Body of pancreas (tissue), 4 donors: ENCODE data around the gene KRT3. TPM values are rescaled to one million over a fixed set of nuclear protein-coding genes. Genes with fewer than 3 reads are reported as not detected.

Experiments
- ATAC-seq: fragments of 150-250 bp; one replicate; pipeline ENCODE4 v1.9.1; 2016
- DNase-seq, 4 donors: peaks; one replicate each; pipeline ENCODE4 v3.0.0-alpha.2; 2019
- H3K27ac ChIP-seq, 4 donors: fragments of 200-600 bp; sonication (generic); 1 replicate in 3 of 4; 2 replicates in 1 of 4; pipeline versions ENCODE4 v1.5.1 to v1.6.1; 2016 to 2019; ENCODE audit warnings: mild to moderate bottlenecking in 1 of 4, mixed read lengths in 1 of 4, moderate library complexity in 1 of 4
- H3K27me3 ChIP-seq, 2 donors: fragments of 200-600 bp; sonication (generic); one replicate each; pipeline ENCODE4 v1.6.0; 2016; ENCODE audit warnings: mild to moderate bottlenecking in 1 of 2
- H3K36me3 ChIP-seq, 2 donors: fragments of 200-600 bp; sonication (generic); replicated peaks in 1 of 2; 2 replicates each; pipeline ENCODE4 v1.5.1; 2016; ENCODE audit warnings: low read depth in 2 of 2; ENCODE audit not compliant: insufficient read depth in 1 of 2
- H3K4me1 ChIP-seq: fragments of 200-600 bp; sonication (generic); one replicate; pipeline ENCODE4 v1.6.0; 2016
- H3K4me3 ChIP-seq, 2 donors: fragments of 200-600 bp; sonication (generic); 1 replicate in 1 of 2; 2 replicates in 1 of 2; pipeline ENCODE4 v1.5.1; 2016 to 2019
- H3K9me3 ChIP-seq, 3 donors: fragments of 200-600 bp; sonication (generic); 1 replicate in 2 of 3; 2 replicates in 1 of 3; pipeline ENCODE4 v1.5.1; 2016
- CTCF ChIP-seq, 7 experiments: fragments of 450-650 bp in 4 of 7; fragments of 200-600 bp in 3 of 7; sonication (generic) in 3 of 7; IDR thresholded peaks; one replicate each; pipeline ENCODE4 v1.5.1; 2016 to 2019; ENCODE audit warnings: antibody characterized with exemption in 7 of 7
- POLR2A ChIP-seq, 3 donors: fragments of 450-650 bp; IDR thresholded peaks; one replicate each; pipeline ENCODE4 v1.6.1; 2016; ENCODE audit warnings: antibody characterized with exemption in 3 of 3, mild to moderate bottlenecking in 2 of 3
- WGBS, 2 donors: methylation state at CpG; one replicate each; pipeline ENCODE4 v1.1.5; 2017; 5-methylcytosine and 5-hydroxymethylcytosine counted together
- intact Hi-C: fragments of 100-400 bp; cut with DNase I; formaldehyde crosslinking; loops from one replicate; pipeline ENCODE4 v1.15.1; 2023
- total RNA-seq, 2 donors: library from RNA; depleted of rRNA; stranded (reverse); fragments of >200 nt; gene quantifications; one replicate each; pipeline ENCODE4 v1.1.0, GENCODE V29; 2016

Gene KRT3
- total RNA-seq, 2 donors from 2014 or later = not detected

GRCh38 chr12:52788192-52788875 lies 7.6 kb downstream of the KRT3 start:
- Histone ChIP-seq H3K4me1 (no peaks in the 10 kb centered on the region), H3K36me3 (no peaks in the 10 kb centered on the region), H3K27ac (no peak overlapping the region), H3K9me3 (no peaks in the 10 kb centered on the region), H3K27me3 (no peaks in the 10 kb centered on the region), H3K4me3 (no peak overlapping the region)
- TF ChIP-seq POLR2A (IDR thresholded peaks at IDR 0.05) (no peak), CTCF (IDR thresholded peaks at IDR 0.05) (no peak)
- no peak for ATAC-seq
- 80 to 83% methylated on average over 6 of the region's 6 CpGs for WGBS, 2 donors
- intact Hi-C loops = no loop called here
- no peak for DNase-seq

- no peak overlapping the region for H3K27ac ChIP-seq
- H3K9me3 ChIP-seq = no peaks in the 10 kb centered on the region
- no peaks in the 10 kb centered on the region for H3K27me3 ChIP-seq
- H3K36me3 ChIP-seq = no peaks in the 10 kb centered on the region
- no peak for DNase-seq
- 63 to 75% methylated on average over 4 to 6 of the region's 6 CpGs for WGBS, 2 donors
- intact Hi-C loops = no loop called here
- TF ChIP-seq POLR2A (IDR thresholded peaks at IDR 0.05) = no peak
- no peak for TF ChIP-seq CTCF (IDR thresholded peaks at IDR 0.05)
- no peaks in the 10 kb centered on the region for H3K4me1 ChIP-seq
- ATAC-seq = no peak
- no peak overlapping the region for H3K4me3 ChIP-seq
Measured at GRCh38 chr12:52787324-52788191, 8.4 kb downstream of the KRT3 start.

GRCh38 chr12:52784909-52785308 lies 11.0 kb downstream of the KRT3 start:
- no peak for ATAC-seq
- Histone ChIP-seq H3K4me3 (no peak overlapping the region), H3K27ac (no peak overlapping the region), H3K9me3 (no peaks in the 10 kb centered on the region), H3K4me1 (no peaks in the 10 kb centered on the region), H3K27me3 (no peaks in the 10 kb centered on the region), H3K36me3 (no peaks in the 10 kb centered on the region)
- 43 to 100% methylated on average over 1 to 3 of the region's 3 CpGs for WGBS, 2 donors
- intact Hi-C loops = no loop called here
- TF ChIP-seq CTCF (IDR thresholded peaks at IDR 0.05) (no peak), POLR2A (IDR thresholded peaks at IDR 0.05) (no peak)
- no peak for DNase-seq

GRCh38 chr12:52783563-52784316 lies 12.2 kb downstream of the KRT3 start:
- Histone ChIP-seq H3K4me1 (no peaks in the 10 kb centered on the region), H3K4me3 (no peak overlapping the region), H3K27me3 (no peaks in the 10 kb centered on the region), H3K36me3 (no peaks in the 10 kb centered on the region), H3K9me3 (no peaks in the 10 kb centered on the region), H3K27ac (no peak overlapping the region)
- DNase-seq (no peak), ATAC-seq (no peak)
- TF ChIP-seq POLR2A (IDR thresholded peaks at IDR 0.05) (no peak), CTCF (IDR thresholded peaks at IDR 0.05) (no peak)
- intact Hi-C loops = no loop called here
- WGBS, 2 donors = 63 to 78% methylated on average over 7 of the region's 7 CpGs
